SU-DHL-6 (cell line): Measurements from ENCODE around the gene FHIP1B.

Experiments
- H2AFZ ChIP-seq: fragments of 200-600 bp; sonication (generic); 2 replicates; pipeline ENCODE4 v1.6.1; 2014; ENCODE audit warnings: low read depth, mild to moderate bottlenecking, moderate library complexity, mixed read lengths, antibody characterized with exemption, low read length; ENCODE audit not compliant: severe bottlenecking
- H3F3A ChIP-seq: fragments of 200-600 bp; shearing (Covaris generic); 2 replicates; pipeline ENCODE4 v1.6.0; 2016; ENCODE audit warnings: antibody characterized with exemption, mild to moderate bottlenecking; ENCODE audit not compliant: insufficient read depth
- H3K27ac ChIP-seq: fragments of 200-600 bp; sonication (generic); 2 replicates; pipeline ENCODE4 v1.5.1; 2016; ENCODE audit warnings: low read depth, mild to moderate bottlenecking, low read length, moderate library complexity, mixed read lengths
- H3K27me3 ChIP-seq: fragments of 200-600 bp; sonication (generic), shearing (Covaris generic); 2 replicates; pipeline ENCODE4 v1.6.0; 2014; ENCODE audit warnings: mild to moderate bottlenecking, low read length
- H3K36me3 ChIP-seq: fragments of 200-600 bp; sonication (generic); 2 replicates; pipeline ENCODE4 v1.6.1; 2014; ENCODE audit warnings: mild to moderate bottlenecking, low read length, mixed read lengths
- H3K4me2 ChIP-seq: fragments of 300-600, 200-600 bp; shearing (Covaris generic), sonication (generic); 2 replicates; pipeline ENCODE4 v1.6.0; 2014; ENCODE audit warnings: low read length, low read depth, mild to moderate bottlenecking; ENCODE audit not compliant: poor library complexity, severe bottlenecking
- H3K4me3 ChIP-seq: fragments of 200-600 bp; sonication (generic); 2 replicates; pipeline ENCODE4 v1.5.1; 2014; ENCODE audit warnings: antibody characterized with exemption, low read length, mild to moderate bottlenecking, mixed read lengths; ENCODE audit not compliant: insufficient read depth, poor library complexity, severe bottlenecking
- H3K79me2 ChIP-seq: fragments of 200-600 bp; sonication (generic); 2 replicates; pipeline ENCODE4 v1.6.1; 2014; ENCODE audit warnings: mild to moderate bottlenecking, low read length, moderate library complexity; ENCODE audit not compliant: insufficient read depth
- H3K9ac ChIP-seq: fragments of 200-600 bp; sonication (generic); 2 replicates; pipeline ENCODE4 v1.7.0; 2014; ENCODE audit warnings: mild to moderate bottlenecking, low read length
- H3K9me2 ChIP-seq: fragments of 200-600 bp; sonication (generic); replicated peaks from 2 replicates; pipeline ENCODE4 v1.6.1; 2014; ENCODE audit warnings: low read length; ENCODE audit not compliant: insufficient read depth
- H3K9me3 ChIP-seq: fragments of 200-600 bp; sonication (generic); 2 replicates; pipeline ENCODE4 v1.6.1; 2014; ENCODE audit warnings: low read length, mixed read lengths; ENCODE audit not compliant: insufficient read depth
- H4K20me1 ChIP-seq: fragments of 200-600 bp; sonication (generic); 2 replicates; pipeline ENCODE4 v1.6.1; 2014; ENCODE audit warnings: low read depth, mild to moderate bottlenecking, antibody characterized with exemption, low read length, moderate library complexity, mixed read lengths
- CTCF ChIP-seq: fragments of 200-600 bp; sonication (generic); IDR thresholded peaks from one replicate; pipeline ENCODE4 v1.5.1; 2017; ENCODE audit warnings: antibody characterized with exemption, mild to moderate bottlenecking, low read length, moderate library complexity; ENCODE audit not compliant: insufficient read depth, poor library complexity, severe bottlenecking
- EZH2phosphoT487 ChIP-seq: fragments of 200-600 bp; sonication (generic), shearing (Covaris generic); conservative IDR thresholded peaks from 2 replicates; pipeline ENCODE4 v1.6.1; 2018; ENCODE audit warnings: mild to moderate bottlenecking, antibody characterized with exemption, low read length, moderate library complexity, mixed read lengths

FHIP1B gene

DNA sequence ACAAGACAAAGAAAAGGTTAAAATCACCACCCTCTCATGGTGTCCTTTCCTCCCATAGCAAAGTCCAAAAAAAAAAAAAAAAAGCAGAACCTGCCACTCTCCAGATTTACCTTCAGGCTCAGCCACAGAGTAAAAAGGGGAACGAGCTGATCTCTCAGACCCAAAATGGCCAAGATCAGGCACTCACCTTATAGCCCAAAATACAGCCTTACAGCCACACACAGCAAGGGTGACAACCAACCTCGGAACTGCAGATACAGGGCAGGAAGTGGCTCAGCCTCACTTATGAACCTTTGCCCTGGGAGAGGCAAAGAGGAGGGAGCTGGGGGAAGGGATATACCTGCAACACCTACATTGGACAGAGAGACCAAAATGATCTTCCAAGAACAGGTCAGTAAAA is 4.5 kb downstream of the FHIP1B start:
- Histone ChIP-seq H3K9me2 (no peaks in the 10 kb centered on the region), H3K27ac (no peak overlapping the region), H3K36me3 (no peaks in the 10 kb centered on the region), H3K27me3 (no peaks in the 10 kb centered on the region), H3K4me2 (no peak overlapping the region), H2AFZ (no peak overlapping the region), H3K9ac (no peak overlapping the region), H4K20me1 (0 out of 2 replicates have a peak, but pooled peaks cover 3% of the 10 kb centered on the region), H3K79me2 (no peaks in the 10 kb centered on the region; the same call in 1 of the 2 replicates), H3K9me3 (no peaks in the 10 kb centered on the region), H3F3A (no peaks in the 10 kb centered on the region), H3K4me3 (no peak overlapping the region)
- no peak for TF ChIP-seq EZH2phosphoT487
- TF ChIP-seq CTCF, result no peak

- TF ChIP-seq EZH2phosphoT487 (no peak), CTCF (no peak)
Measured at GRCh38 chr11:6228520-6228919, 5.9 kb downstream of the FHIP1B start.

GRCh38 chr11:6225896-6226295 is 8.5 kb downstream of the FHIP1B start:
- no peak overlapping the region for H3K4me2 ChIP-seq
- H4K20me1 ChIP-seq, result no peaks in the 10 kb centered on the region
- no peak overlapping the region for H3K27ac ChIP-seq
- no peaks in the 10 kb centered on the region for H3K36me3 ChIP-seq
- no peak overlapping the region for H3K9ac ChIP-seq
- no peaks in the 10 kb centered on the region for H3K27me3 ChIP-seq
- no peak overlapping the region for H3K4me3 ChIP-seq
- no peak overlapping the region for H2AFZ ChIP-seq
- no peaks in the 10 kb centered on the region for H3F3A ChIP-seq
- H3K79me2 ChIP-seq, result no peaks in the 10 kb centered on the region
- H3K9me2 ChIP-seq, result no peaks in the 10 kb centered on the region
- TF ChIP-seq CTCF (no peak), EZH2phosphoT487 (no peak)
- no peaks in the 10 kb centered on the region for H3K9me3 ChIP-seq

More at GRCh38 chr11:6228520-6228919, 5.9 kb downstream of the FHIP1B start:
- Histone ChIP-seq H3K9ac (no peak overlapping the region), H3K4me3 (no peak overlapping the region), H3K9me2 (no peaks in the 10 kb centered on the region), H3K27ac (no peak overlapping the region), H3K36me3 (no peaks in the 10 kb centered on the region), H3K79me2 (no peaks in the 10 kb centered on the region; the same call in 1 of the 2 replicates), H4K20me1 (0 out of 2 replicates have a peak, but pooled peaks cover 3% of the 10 kb centered on the region), H3K27me3 (no peaks in the 10 kb centered on the region), H3F3A (no peaks in the 10 kb centered on the region), H2AFZ (no peak overlapping the region), H3K9me3 (no peaks in the 10 kb centered on the region), H3K4me2 (no peak overlapping the region)
